ENCODE measurements around the gene S100A3. TPM values are rescaled to one million over a fixed set of nuclear protein-coding genes. Genes with fewer than 3 reads are reported as not detected.

S100A3 gene
- total and polyA plus RNA-seq, 2 of the 8 experiments (the other 6 are each of a cell fraction or from before 2014, with no cell fraction given) = 0.26 to 0.47 TPM

DNA sequence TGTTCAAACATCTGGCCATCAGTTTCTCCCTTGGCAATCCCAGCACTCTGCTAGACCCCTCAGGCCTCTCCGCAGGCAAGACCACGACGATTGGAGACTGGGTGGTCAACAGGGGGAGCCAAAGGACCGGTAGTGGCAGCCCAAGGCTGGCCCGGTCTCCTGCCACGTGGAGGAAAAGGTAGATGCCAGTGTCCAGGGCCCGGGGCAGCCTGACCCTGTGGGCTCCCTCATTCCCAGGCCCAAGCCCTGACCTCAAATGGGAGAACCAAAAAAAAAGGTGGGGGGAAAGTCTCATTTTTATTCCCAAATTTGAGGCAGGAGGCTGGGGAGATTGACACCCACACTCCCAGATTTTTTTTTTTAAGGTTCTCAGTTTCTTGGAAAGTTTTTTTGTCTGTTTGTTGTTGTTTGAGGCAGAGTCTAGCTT lies 38.1 kb downstream of the S100A3 start (continued):
- peak; percentile 63; the same call in 1 of the 2 replicates for TF ChIP-seq YY1 (IDR thresholded peaks at IDR 0.05; ENCODE audit: low read depth, low read length)
- TF ChIP-seq SP4 (IDR thresholded peaks at IDR 0.05; ENCODE audit: low read length) = no peak
- no peak for TF ChIP-seq RFX5 (IDR thresholded peaks at IDR 0.05; ENCODE audit: borderline replicate concordance, low read depth, low read length)
- TF ChIP-seq CHD2 (IDR thresholded peaks at IDR 0.05; ENCODE audit: low read length) = 0 out of 2 replicates have a peak, but pooled peaks have one; percentile 27
- no peak for TF ChIP-seq BCL11A (IDR thresholded peaks at IDR 0.05; ENCODE audit: low read depth in 2 of 2, low read length in 2 of 2)
- TF ChIP-seq E2F6 (IDR thresholded peaks at IDR 0.05) = peak; percentile 72
- no peak for TF ChIP-seq SRF (IDR thresholded peaks at IDR 0.05; ENCODE audit: low read depth, low read length)
- TF ChIP-seq BACH1 (IDR thresholded peaks at IDR 0.05; ENCODE audit: low read length) = no peak
- TF ChIP-seq CHD1 (IDR thresholded peaks at IDR 0.05; ENCODE audit: low read depth, low read length) = no peak
- no peak for TF ChIP-seq CBX8 (IDR thresholded peaks at IDR 0.05; ENCODE audit: borderline replicate concordance, low read depth, low read length)
- TF ChIP-seq CEBPB (IDR thresholded peaks at IDR 0.05; ENCODE audit: low read depth, low read length) = 0 out of 2 replicates have a peak, but pooled peaks have one; percentile 3
- no peak for TF ChIP-seq EZH2 (IDR thresholded peaks at IDR 0.05; ENCODE audit: low read depth, low read length, severe bottlenecking)
- TF ChIP-seq KDM5A (IDR thresholded peaks at IDR 0.05; ENCODE audit: low read length) = no peak; the same call in 1 of the 2 replicates
- 0 out of 2 replicates have a peak, but pooled peaks have one; percentile 47 for TF ChIP-seq CREB1 (IDR thresholded peaks at IDR 0.05)
- TF ChIP-seq RXRA (IDR thresholded peaks at IDR 0.05; ENCODE audit: insufficient read depth, low read depth, low read length) = no peak
- TF ChIP-seq SUZ12 (IDR thresholded peaks at IDR 0.05; ENCODE audit: low read length) = no peak
- TF ChIP-seq POLR2A (IDR thresholded peaks at IDR 0.05; ENCODE audit: control extremely low read depth in 1 of 2, low read depth in 2 of 2, low read length in 2 of 2) = no peak
- TF ChIP-seq SP2 (IDR thresholded peaks at IDR 0.05; ENCODE audit: low read length) = no peak
- TF ChIP-seq SAP30 (IDR thresholded peaks at IDR 0.05; ENCODE audit: insufficient read depth, insufficient replicate concordance, low read length) = peak; percentile 57
- TF ChIP-seq HDAC2 (IDR thresholded peaks at IDR 0.05; ENCODE audit: borderline replicate concordance in 1 of 2, low read depth in 2 of 2, low read length in 2 of 2) = peak in 1 of 2 experiments; percentile 37; a peak in 1 of 4 replicates
- no peak for TF ChIP-seq CTBP2 (IDR thresholded peaks at IDR 0.05; ENCODE audit: borderline replicate concordance, insufficient read depth, insufficient read length, low read length)
- TF ChIP-seq ASH2L (IDR thresholded peaks at IDR 0.05; ENCODE audit: low read length) = no peak
- no peak for TF ChIP-seq PHF8 (conservative IDR thresholded peaks at IDR 0.05; ENCODE audit: low read depth, low read length)
- TF ChIP-seq, protein P1, sequence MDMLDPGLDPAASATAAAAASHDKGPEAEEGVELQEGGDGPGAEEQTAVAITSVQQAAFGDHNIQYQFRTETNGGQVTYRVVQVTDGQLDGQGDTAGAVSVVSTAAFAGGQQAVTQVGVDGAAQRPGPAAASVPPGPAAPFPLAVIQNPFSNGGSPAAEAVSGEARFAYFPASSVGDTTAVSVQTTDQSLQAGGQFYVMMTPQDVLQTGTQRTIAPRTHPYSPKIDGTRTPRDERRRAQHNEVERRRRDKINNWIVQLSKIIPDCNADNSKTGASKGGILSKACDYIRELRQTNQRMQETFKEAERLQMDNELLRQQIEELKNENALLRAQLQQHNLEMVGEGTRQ (IDR thresholded peaks at IDR 0.05; ENCODE audit: low read length) = peak; percentile 58

Measured in H1 (cell line).